Measurements from ENCODE around the gene IGFN1. TPM values are rescaled to one million over a fixed set of nuclear protein-coding genes. Genes with fewer than 3 reads are reported as not detected.

The IGFN1 gene
- total RNA-seq, 1 experiment from 2014 or later: 4.3 TPM

DNA sequence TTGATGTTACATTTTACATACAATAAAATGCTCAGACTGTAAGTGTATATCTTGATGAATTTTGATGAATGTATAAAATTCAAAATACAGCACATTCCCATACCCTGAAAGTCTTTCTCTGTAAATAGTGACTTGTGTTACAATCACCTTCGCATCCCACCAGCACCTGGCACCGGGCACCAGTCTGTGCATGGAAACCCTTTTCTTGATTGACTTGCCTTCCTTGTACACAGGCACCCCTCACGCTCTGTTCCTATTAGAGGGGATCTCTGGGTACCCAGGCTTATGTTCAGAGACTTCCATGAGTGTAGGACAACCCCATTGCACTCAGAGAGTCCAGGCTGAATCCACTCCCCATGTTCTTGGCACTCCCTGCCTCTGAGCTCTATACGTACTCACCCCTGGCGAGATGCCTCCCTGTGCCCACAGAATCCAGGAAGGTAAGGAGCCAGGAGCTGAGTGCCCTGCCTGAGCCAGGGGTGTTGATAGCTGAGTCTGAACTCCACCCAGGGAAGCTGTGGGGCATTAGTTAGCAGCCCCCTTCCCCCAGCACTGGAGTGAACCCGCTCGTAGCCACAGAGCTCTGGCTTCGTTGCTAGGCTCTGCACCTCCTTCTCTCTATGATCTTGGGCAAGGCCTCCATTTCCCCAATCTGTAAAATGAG, 70.2 kb downstream of the IGFN1 start:
- intact Hi-C loops (cut with micrococcal nuclease; ENCODE audit: unreplicated experiment): loop anchor here (2.0 kb wide), 1 partner anchor 48 kb away; no protein-coding TSS in a partner anchor
- 0 out of 2 replicates have a peak, but pooled peaks cover 3% of the 10 kb centered on the region for H3F3A ChIP-seq (ENCODE audit: insufficient read depth, low read depth)
- TF ChIP-seq EZH2 (IDR thresholded peaks at IDR 0.05; ENCODE audit: low read depth): no peak
- TF ChIP-seq, protein P1, sequence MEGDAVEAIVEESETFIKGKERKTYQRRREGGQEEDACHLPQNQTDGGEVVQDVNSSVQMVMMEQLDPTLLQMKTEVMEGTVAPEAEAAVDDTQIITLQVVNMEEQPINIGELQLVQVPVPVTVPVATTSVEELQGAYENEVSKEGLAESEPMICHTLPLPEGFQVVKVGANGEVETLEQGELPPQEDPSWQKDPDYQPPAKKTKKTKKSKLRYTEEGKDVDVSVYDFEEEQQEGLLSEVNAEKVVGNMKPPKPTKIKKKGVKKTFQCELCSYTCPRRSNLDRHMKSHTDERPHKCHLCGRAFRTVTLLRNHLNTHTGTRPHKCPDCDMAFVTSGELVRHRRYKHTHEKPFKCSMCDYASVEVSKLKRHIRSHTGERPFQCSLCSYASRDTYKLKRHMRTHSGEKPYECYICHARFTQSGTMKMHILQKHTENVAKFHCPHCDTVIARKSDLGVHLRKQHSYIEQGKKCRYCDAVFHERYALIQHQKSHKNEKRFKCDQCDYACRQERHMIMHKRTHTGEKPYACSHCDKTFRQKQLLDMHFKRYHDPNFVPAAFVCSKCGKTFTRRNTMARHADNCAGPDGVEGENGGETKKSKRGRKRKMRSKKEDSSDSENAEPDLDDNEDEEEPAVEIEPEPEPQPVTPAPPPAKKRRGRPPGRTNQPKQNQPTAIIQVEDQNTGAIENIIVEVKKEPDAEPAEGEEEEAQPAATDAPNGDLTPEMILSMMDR (conservative IDR thresholded peaks at IDR 0.05): no peak
- no peak overlapping the region for H3K27ac ChIP-seq
- CTCF ChIA-PET: interaction anchor here (0.8 to 2.0 kb wide), 3 partner anchors 40 to 175 kb away, joined by 4 to 18 read pairs (median 6); no protein-coding TSS in a partner anchor
- no peaks in the 10 kb centered on the region for H3K79me2 ChIP-seq (ENCODE audit: low read depth)
- no peaks in the 10 kb centered on the region for H3K36me3 ChIP-seq (ENCODE audit: low read depth)
- no peaks in the 10 kb centered on the region for H4K20me1 ChIP-seq (ENCODE audit: insufficient read depth)
- no peaks in the 10 kb centered on the region for H3K9me3 ChIP-seq (ENCODE audit: insufficient read depth, low read depth)
- peaks cover 19% of the 10 kb centered on the region for H3K4me1 ChIP-seq (replicated peaks; ENCODE audit: insufficient read depth)
- no TSS peak for BruUV-seq (replicated peaks)
- POLR2A ChIA-PET (ENCODE audit: unreplicated experiment): interaction anchor here (0.5 to 1.1 kb wide), 3 partner anchors 39 to 103 kb away, joined by 4 to 6 read pairs (median 4); no protein-coding TSS in a partner anchor
- H3K4me3 ChIP-seq: no peak overlapping the region
- no peaks in the 10 kb centered on the region for H3K9me2 ChIP-seq (ENCODE audit: insufficient read depth)
- no peak for DNase-seq
- no peaks in the 10 kb centered on the region for H3K27me3 ChIP-seq (ENCODE audit: insufficient read depth, low read depth)
- H3K4me2 ChIP-seq: no peak overlapping the region
- no peak overlapping the region for H2AFZ ChIP-seq

DNA sequence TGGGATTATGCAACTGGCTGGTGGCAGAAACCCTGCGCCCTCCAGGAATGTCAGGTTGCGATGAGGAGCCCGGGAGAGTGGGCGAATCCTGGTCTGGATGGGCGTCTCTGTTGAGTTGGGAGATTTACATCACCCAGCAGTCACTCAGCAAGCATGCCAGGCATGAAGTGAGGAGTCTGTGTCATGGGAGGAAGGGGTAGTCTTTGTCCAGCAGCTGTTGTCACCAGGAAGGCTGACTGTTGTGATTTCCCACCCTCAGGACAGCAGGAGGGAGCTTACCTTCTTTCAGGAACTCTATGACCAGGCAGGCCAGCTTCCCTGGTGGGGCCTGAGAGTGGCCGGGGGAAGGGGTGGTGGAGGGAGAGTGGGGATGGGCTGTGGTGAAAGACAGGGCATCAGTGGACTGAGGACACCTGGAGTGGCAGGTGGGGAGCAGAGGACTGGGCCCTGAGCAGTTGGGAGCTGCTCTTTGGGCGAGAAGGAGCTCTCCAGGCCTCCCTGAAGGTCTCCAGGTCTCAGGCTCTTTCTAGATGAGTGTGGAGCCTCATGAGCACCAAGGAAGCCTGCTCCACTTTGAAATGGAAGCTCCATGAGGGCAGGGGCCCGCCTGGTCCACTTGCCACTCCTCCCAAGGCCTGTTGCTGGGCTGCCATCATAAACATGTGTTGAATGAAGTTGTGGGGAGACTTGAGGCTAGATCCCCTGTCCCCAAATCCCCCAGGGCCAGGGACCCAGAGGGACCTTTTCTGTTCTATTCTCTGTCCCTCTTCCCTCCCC, 71.3 kb downstream of the IGFN1 start:
- intact Hi-C loops (cut with micrococcal nuclease; ENCODE audit: unreplicated experiment): loop anchor here (2.0 kb wide), 1 partner anchor 47 kb away; no protein-coding TSS in a partner anchor
- no peak overlapping the region for H3K4me2 ChIP-seq
- ChIA-PET CTCF (interaction anchor here (0.6 kb wide), 1 partner anchor 176 kb away, joined by 12 read pairs; no protein-coding TSS in a partner anchor), POLR2A (ENCODE audit: unreplicated experiment) (no interaction called here)
- no peak overlapping the region for H3K4me3 ChIP-seq
- H3F3A ChIP-seq (ENCODE audit: insufficient read depth, low read depth): peaks cover 9% of the 10 kb centered on the region
- H3K27me3 ChIP-seq (ENCODE audit: insufficient read depth, low read depth): no peaks in the 10 kb centered on the region
- H3K27ac ChIP-seq: no peak overlapping the region
- H2AFZ ChIP-seq: no peak overlapping the region
- H3K9me2 ChIP-seq (ENCODE audit: insufficient read depth): no peaks in the 10 kb centered on the region
- no peaks in the 10 kb centered on the region for H4K20me1 ChIP-seq (ENCODE audit: insufficient read depth)
- TF ChIP-seq EZH2 (IDR thresholded peaks at IDR 0.05; ENCODE audit: low read depth): no peak
- TF ChIP-seq, protein P1 (conservative IDR thresholded peaks at IDR 0.05): no peak
- no peak for DNase-seq
- H3K36me3 ChIP-seq (ENCODE audit: low read depth): no peaks in the 10 kb centered on the region
- H3K4me1 ChIP-seq (replicated peaks; ENCODE audit: insufficient read depth): peaks cover 31% of the 10 kb centered on the region
- BruUV-seq (replicated peaks): no TSS peak
- no peaks in the 10 kb centered on the region for H3K9me3 ChIP-seq (ENCODE audit: insufficient read depth, low read depth)
- no peaks in the 10 kb centered on the region for H3K79me2 ChIP-seq (ENCODE audit: low read depth)

DNA sequence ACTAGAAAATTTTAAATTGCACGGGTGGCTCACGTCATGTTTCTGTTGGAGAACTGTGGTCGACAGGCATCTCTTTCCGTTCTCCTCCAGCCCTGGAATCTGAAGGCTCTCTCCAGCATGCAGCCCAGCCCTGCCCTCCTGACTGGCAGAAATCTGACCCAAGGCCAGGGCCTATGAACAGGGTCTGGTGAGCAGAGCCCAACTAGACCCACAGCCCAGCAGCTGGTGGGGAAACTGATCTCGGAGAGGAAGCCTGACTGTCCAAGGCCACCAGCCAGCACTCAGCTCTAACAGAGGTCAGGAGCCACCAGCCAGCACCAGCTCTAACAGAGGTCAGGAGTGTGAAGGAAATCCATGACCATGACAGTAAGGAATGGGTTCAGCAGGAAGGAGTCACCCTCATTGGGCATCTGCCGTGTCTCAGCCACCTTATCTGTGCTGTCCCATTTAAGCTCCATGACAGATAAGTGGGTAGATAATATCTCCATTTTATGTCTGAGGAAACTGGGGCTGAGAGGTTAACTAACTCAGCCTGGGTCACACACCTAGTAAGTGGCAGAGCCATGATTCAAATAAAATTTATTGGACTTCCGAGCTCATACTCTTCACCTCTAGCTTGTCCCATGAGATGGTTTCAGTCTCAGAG, 72.5 kb downstream of the IGFN1 start:
- H2AFZ ChIP-seq: no peak overlapping the region
- H4K20me1 ChIP-seq (ENCODE audit: insufficient read depth): no peaks in the 10 kb centered on the region
- peaks cover 42% of the 10 kb centered on the region for H3K4me1 ChIP-seq (replicated peaks; ENCODE audit: insufficient read depth)
- CTCF ChIA-PET: no interaction called here
- POLR2A ChIA-PET (ENCODE audit: unreplicated experiment): no interaction called here
- no peak overlapping the region for H3K4me3 ChIP-seq
- no peak overlapping the region for H3K27ac ChIP-seq
- peaks cover 20% of the 10 kb centered on the region for H3F3A ChIP-seq (ENCODE audit: insufficient read depth, low read depth)
- no peaks in the 10 kb centered on the region for H3K27me3 ChIP-seq (ENCODE audit: insufficient read depth, low read depth)
- intact Hi-C loops (cut with micrococcal nuclease; ENCODE audit: unreplicated experiment): no loop called here
- DNase-seq: no peak
- H3K4me2 ChIP-seq: no peak overlapping the region
- no TSS peak for BruUV-seq (replicated peaks)
- no peaks in the 10 kb centered on the region for H3K9me2 ChIP-seq (ENCODE audit: insufficient read depth)
- no peaks in the 10 kb centered on the region for H3K36me3 ChIP-seq (ENCODE audit: low read depth)
- no peaks in the 10 kb centered on the region for H3K9me3 ChIP-seq (ENCODE audit: insufficient read depth, low read depth)
- TF ChIP-seq, protein P1 (conservative IDR thresholded peaks at IDR 0.05): no peak
- no peak for TF ChIP-seq EZH2 (IDR thresholded peaks at IDR 0.05; ENCODE audit: low read depth)
- H3K79me2 ChIP-seq (ENCODE audit: low read depth): no peaks in the 10 kb centered on the region
